Neural cell (in vitro differentiated cells): Measurements from ENCODE around the gene LRRC73. TPM values are rescaled to one million over a fixed set of nuclear protein-coding genes. Genes with fewer than 3 reads are reported as not detected.
"Not testable (repeated sequence)": the region's sequence is repeated elsewhere in the genome, so short reads cannot be mapped to it uniquely, and the experiment has no call there.

Source experiments
- H2AFZ ChIP-seq: fragments of 200-600, 300-800 bp; sonication (generic), shearing (Covaris generic); 2 replicates; pipeline ENCODE4 v1.6.0; 2014; ENCODE audit warnings: low read depth, mild to moderate bottlenecking, antibody characterized with exemption, low read length, moderate library complexity
- H3F3A ChIP-seq: fragments of 200-600 bp; shearing (Covaris generic); 2 replicates; pipeline ENCODE4 v1.6.1; 2016; ENCODE audit warnings: mild to moderate bottlenecking, moderate library complexity, mixed read lengths, antibody characterized with exemption, low read length; ENCODE audit not compliant: insufficient read depth, poor library complexity, severe bottlenecking
- H3K27ac ChIP-seq: fragments of 200-600, 300-800 bp; sonication (generic), shearing (Covaris generic); 2 replicates; pipeline ENCODE4 v1.5.1; 2014; ENCODE audit warnings: mild to moderate bottlenecking, low read length, moderate library complexity
- H3K27me3 ChIP-seq: fragments of 300-800, 200-600 bp; sonication (generic), shearing (Covaris generic); 2 replicates; pipeline ENCODE4 v1.6.0; 2014; ENCODE audit warnings: mild to moderate bottlenecking, low read depth, low read length, moderate library complexity; ENCODE audit not compliant: insufficient read depth
- H3K36me3 ChIP-seq: fragments of 300-800, 200-600 bp; sonication (generic), shearing (Covaris generic); 2 replicates; pipeline ENCODE4 v1.5.1; 2014; ENCODE audit warnings: mild to moderate bottlenecking, antibody characterized with exemption, low read length, moderate library complexity; ENCODE audit not compliant: insufficient read depth
- H3K4me2 ChIP-seq: fragments of 300-800, 200-600 bp; sonication (generic), shearing (Covaris generic); 2 replicates; pipeline ENCODE4 v1.6.0; 2014; ENCODE audit warnings: mild to moderate bottlenecking, low read length
- H3K4me3 ChIP-seq: fragments of 300-800, 200-600 bp; sonication (generic), shearing (Covaris generic); 2 replicates; pipeline ENCODE4 v1.5.1; 2014; ENCODE audit warnings: mild to moderate bottlenecking, low read length, moderate library complexity
- H3K79me2 ChIP-seq: fragments of 200-600 bp; shearing (Covaris generic); replicated peaks from 2 replicates; pipeline ENCODE4 v1.6.0; 2014; ENCODE audit warnings: mild to moderate bottlenecking, low read length, moderate library complexity; ENCODE audit not compliant: insufficient read depth
- H3K9ac ChIP-seq: fragments of 300-800, 200-600 bp; sonication (generic), shearing (Covaris generic); 2 replicates; pipeline ENCODE4 v1.6.1; 2016; ENCODE audit warnings: mild to moderate bottlenecking, low read length, mixed read lengths
- H3K9me2 ChIP-seq: fragments of 200-600 bp; shearing (Covaris generic); 2 replicates; pipeline ENCODE4 v1.6.1; 2016; ENCODE audit warnings: mild to moderate bottlenecking, low read length, mixed read lengths; ENCODE audit not compliant: insufficient read depth
- H3K9me3 ChIP-seq: fragments of 200-600, 300-800 bp; sonication (generic), shearing (Covaris generic); 2 replicates; pipeline ENCODE4 v1.6.1; 2016; ENCODE audit warnings: mild to moderate bottlenecking, mixed run types, low read length, moderate library complexity, mixed read lengths
- H4K20me1 ChIP-seq: fragments of 200-600 bp; shearing (Covaris generic); 2 replicates; pipeline ENCODE4 v1.6.1; 2016; ENCODE audit warnings: mild to moderate bottlenecking, mixed run types; ENCODE audit not compliant: insufficient read depth
- EP300 ChIP-seq: fragments of 450-650 bp; conservative IDR thresholded peaks from 2 replicates; pipeline ENCODE4 v1.6.1; 2014; ENCODE audit warnings: antibody characterized with exemption, mild to moderate bottlenecking, moderate library complexity; ENCODE audit not compliant: poor library complexity, severe bottlenecking
- EZH2 ChIP-seq: fragments of 200-600, 300-800 bp; shearing (Covaris generic), sonication (generic); IDR thresholded peaks from 2 replicates; pipeline ENCODE4 v1.6.1; 2014; ENCODE audit warnings: antibody characterized with exemption, low read length, borderline replicate concordance, mild to moderate bottlenecking; ENCODE audit not compliant: insufficient read depth, poor library complexity, severe bottlenecking
- MXI1 ChIP-seq: fragments of 450-650 bp; conservative IDR thresholded peaks from 2 replicates; pipeline ENCODE4 v1.6.1; 2014; ENCODE audit warnings: antibody characterized with exemption, mild to moderate bottlenecking; ENCODE audit not compliant: poor library complexity, severe bottlenecking
- POLR2AphosphoS5 ChIP-seq: IDR thresholded peaks from 2 replicates; pipeline ENCODE4 v1.6.1; 2012
- RAD21 ChIP-seq: fragments of 450-650 bp; conservative IDR thresholded peaks from 2 replicates; pipeline ENCODE4 v1.6.1; 2014; ENCODE audit warnings: antibody characterized with exemption, mild to moderate bottlenecking, moderate library complexity
- SMC3 ChIP-seq: fragments of 450-650 bp; conservative IDR thresholded peaks from 2 replicates; pipeline ENCODE4 v1.6.1; 2014; ENCODE audit warnings: antibody characterized with exemption, mild to moderate bottlenecking, moderate library complexity; ENCODE audit not compliant: poor library complexity
- TAF1 ChIP-seq: IDR thresholded peaks from 2 replicates; pipeline ENCODE4 v1.6.1; 2012; ENCODE audit warnings: low read depth
- polyA plus RNA-seq: library from polyadenylated mRNA; depleted of rRNA; stranded (reverse); fragments of >200 nt; gene quantifications from 2 replicates; pipeline ENCODE4 v1.2.3, GENCODE V29; 2014
- TF ChIP-seq, protein P1 (sequence below): IDR thresholded peaks from 2 replicates; pipeline ENCODE4 v1.6.1; 2012; ENCODE audit warnings: borderline replicate concordance
- TF ChIP-seq, protein P2 (sequence below): fragments of 450-650 bp; IDR thresholded peaks from 2 replicates; pipeline ENCODE4 v1.5.1; 2014; ENCODE audit warnings: antibody characterized with exemption, mild to moderate bottlenecking, moderate library complexity; ENCODE audit not compliant: poor library complexity, severe bottlenecking

The LRRC73 gene
- polyA plus RNA-seq, 1 donor from 2014 or later = 4.7 TPM

DNA sequence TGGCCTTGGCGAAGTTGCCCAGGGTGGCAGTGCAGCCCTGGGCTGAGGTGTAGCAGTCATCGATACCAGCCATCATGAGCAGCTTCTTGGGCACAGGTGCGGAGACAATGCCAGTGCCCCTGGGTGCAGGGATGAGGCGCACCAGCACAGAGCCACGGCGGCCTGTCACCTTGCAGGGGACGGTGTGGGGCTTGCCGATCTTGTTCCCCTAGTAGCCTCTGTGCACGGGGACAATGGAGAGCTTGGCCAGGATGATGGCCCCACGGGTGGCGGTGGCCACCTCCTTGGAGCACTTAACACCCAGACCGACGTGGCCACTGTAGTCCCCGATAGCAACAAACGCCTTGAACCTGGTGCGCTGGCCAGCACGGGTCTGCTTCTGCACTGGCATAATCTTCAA is 28.8 kb upstream of the LRRC73 start:
- not testable (repeated sequence) for H3K9me3 ChIP-seq, H3F3A ChIP-seq, H3K4me3 ChIP-seq, H3K27me3 ChIP-seq, H3K9ac ChIP-seq, H3K9me2 ChIP-seq, H2AFZ ChIP-seq, H3K79me2 ChIP-seq, H3K27ac ChIP-seq, H4K20me1 ChIP-seq, H3K36me3 ChIP-seq, H3K4me2 ChIP-seq

DNA sequence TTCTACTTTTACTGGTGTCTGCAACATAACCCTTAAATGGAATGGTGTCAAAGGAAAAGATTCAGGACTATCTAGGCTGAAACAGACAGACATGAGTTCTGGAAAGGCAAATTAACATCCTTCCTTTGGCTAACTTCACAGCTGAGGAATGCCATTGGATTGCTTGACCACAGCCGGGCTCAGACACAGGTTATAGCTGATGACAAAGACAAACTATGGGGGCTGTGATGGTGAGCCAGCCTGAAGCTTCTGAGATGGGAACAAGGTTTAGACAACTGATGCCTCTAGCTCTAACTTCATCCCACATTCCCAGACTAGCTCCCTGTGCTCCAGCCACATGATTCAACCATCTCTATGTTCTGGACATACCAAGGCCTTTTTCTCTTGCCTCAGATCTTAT is 22.1 kb upstream of the LRRC73 start:
- no peaks in the 10 kb centered on the region for H4K20me1 ChIP-seq
- no peaks in the 10 kb centered on the region for H3K36me3 ChIP-seq
- H3F3A ChIP-seq = no peaks in the 10 kb centered on the region
- no peaks in the 10 kb centered on the region for H3K79me2 ChIP-seq
- H2AFZ ChIP-seq = no peak overlapping the region
- H3K4me2 ChIP-seq = no peak overlapping the region
- no peak overlapping the region for H3K4me3 ChIP-seq
- no peaks in the 10 kb centered on the region for H3K9me3 ChIP-seq
- no peaks in the 10 kb centered on the region for H3K9me2 ChIP-seq
- no peak overlapping the region for H3K27ac ChIP-seq
- TF ChIP-seq TAF1 = no peak
- TF ChIP-seq, protein P1, sequence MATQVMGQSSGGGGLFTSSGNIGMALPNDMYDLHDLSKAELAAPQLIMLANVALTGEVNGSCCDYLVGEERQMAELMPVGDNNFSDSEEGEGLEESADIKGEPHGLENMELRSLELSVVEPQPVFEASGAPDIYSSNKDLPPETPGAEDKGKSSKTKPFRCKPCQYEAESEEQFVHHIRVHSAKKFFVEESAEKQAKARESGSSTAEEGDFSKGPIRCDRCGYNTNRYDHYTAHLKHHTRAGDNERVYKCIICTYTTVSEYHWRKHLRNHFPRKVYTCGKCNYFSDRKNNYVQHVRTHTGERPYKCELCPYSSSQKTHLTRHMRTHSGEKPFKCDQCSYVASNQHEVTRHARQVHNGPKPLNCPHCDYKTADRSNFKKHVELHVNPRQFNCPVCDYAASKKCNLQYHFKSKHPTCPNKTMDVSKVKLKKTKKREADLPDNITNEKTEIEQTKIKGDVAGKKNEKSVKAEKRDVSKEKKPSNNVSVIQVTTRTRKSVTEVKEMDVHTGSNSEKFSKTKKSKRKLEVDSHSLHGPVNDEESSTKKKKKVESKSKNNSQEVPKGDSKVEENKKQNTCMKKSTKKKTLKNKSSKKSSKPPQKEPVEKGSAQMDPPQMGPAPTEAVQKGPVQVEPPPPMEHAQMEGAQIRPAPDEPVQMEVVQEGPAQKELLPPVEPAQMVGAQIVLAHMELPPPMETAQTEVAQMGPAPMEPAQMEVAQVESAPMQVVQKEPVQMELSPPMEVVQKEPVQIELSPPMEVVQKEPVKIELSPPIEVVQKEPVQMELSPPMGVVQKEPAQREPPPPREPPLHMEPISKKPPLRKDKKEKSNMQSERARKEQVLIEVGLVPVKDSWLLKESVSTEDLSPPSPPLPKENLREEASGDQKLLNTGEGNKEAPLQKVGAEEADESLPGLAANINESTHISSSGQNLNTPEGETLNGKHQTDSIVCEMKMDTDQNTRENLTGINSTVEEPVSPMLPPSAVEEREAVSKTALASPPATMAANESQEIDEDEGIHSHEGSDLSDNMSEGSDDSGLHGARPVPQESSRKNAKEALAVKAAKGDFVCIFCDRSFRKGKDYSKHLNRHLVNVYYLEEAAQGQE = no peak
- no peak for TF ChIP-seq MXI1
- TF ChIP-seq POLR2AphosphoS5 = no peak
- TF ChIP-seq EP300 = no peak
- TF ChIP-seq, protein P2, sequence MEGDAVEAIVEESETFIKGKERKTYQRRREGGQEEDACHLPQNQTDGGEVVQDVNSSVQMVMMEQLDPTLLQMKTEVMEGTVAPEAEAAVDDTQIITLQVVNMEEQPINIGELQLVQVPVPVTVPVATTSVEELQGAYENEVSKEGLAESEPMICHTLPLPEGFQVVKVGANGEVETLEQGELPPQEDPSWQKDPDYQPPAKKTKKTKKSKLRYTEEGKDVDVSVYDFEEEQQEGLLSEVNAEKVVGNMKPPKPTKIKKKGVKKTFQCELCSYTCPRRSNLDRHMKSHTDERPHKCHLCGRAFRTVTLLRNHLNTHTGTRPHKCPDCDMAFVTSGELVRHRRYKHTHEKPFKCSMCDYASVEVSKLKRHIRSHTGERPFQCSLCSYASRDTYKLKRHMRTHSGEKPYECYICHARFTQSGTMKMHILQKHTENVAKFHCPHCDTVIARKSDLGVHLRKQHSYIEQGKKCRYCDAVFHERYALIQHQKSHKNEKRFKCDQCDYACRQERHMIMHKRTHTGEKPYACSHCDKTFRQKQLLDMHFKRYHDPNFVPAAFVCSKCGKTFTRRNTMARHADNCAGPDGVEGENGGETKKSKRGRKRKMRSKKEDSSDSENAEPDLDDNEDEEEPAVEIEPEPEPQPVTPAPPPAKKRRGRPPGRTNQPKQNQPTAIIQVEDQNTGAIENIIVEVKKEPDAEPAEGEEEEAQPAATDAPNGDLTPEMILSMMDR = no peak
- TF ChIP-seq RAD21 = no peak
- TF ChIP-seq SMC3 = no peak
- TF ChIP-seq EZH2 = no peak
- H3K9ac ChIP-seq = no peak overlapping the region
- H3K27me3 ChIP-seq = no peaks in the 10 kb centered on the region

DNA sequence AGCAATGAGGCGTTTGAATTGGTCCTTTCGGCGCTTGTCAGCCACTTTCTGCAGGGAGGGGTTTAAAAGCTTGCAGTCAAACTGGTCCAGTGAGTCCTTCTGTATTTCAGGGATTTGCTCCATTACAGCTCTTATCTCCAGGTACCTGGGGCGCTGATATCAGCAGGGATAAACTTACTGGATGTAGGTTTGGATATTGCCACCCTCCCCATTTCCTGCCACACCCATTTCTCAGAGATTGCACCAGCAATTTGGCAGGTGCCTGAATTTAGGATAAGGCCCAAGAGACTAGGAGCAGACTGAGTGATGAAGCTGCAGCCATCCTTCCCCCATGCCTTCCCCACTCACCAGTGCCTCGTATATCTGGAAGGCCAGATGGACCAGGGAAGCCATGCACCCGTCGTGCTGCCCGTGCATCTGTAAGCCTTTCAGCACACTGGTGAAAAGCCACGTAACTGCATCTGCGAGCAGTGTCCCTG is 14.4 kb upstream of the LRRC73 start:
- no peak overlapping the region for H3K4me2 ChIP-seq
- TF ChIP-seq, protein P2 = no peak
- TF ChIP-seq SMC3 = no peak
- TF ChIP-seq, protein P1 = no peak
- no peak for TF ChIP-seq TAF1
- no peak for TF ChIP-seq EP300
- no peak for TF ChIP-seq POLR2AphosphoS5
- TF ChIP-seq EZH2 = no peak
- no peak for TF ChIP-seq RAD21
- TF ChIP-seq MXI1 = no peak
- H3K36me3 ChIP-seq = no peaks in the 10 kb centered on the region
- H3K27ac ChIP-seq = no peak overlapping the region
- H2AFZ ChIP-seq = no peak overlapping the region
- no peaks in the 10 kb centered on the region for H3K27me3 ChIP-seq
- no peaks in the 10 kb centered on the region for H3K9me3 ChIP-seq
- H3K4me3 ChIP-seq = no peak overlapping the region
- H3K9me2 ChIP-seq = no peaks in the 10 kb centered on the region
- H3K79me2 ChIP-seq = no peaks in the 10 kb centered on the region
- no peak overlapping the region for H3K9ac ChIP-seq
- no peaks in the 10 kb centered on the region for H3F3A ChIP-seq
- no peaks in the 10 kb centered on the region for H4K20me1 ChIP-seq
